Measurements from ENCODE around the gene RAP2B. TPM values are rescaled to one million over a fixed set of nuclear protein-coding genes. Genes with fewer than 3 reads are reported as not detected.

Gene RAP2B
- total and polyA plus RNA-seq, 2 of the 13 experiments (the other 11 are each of a cell fraction or from before 2014, with no cell fraction given) = 6.4 to 7.1 TPM

DNA sequence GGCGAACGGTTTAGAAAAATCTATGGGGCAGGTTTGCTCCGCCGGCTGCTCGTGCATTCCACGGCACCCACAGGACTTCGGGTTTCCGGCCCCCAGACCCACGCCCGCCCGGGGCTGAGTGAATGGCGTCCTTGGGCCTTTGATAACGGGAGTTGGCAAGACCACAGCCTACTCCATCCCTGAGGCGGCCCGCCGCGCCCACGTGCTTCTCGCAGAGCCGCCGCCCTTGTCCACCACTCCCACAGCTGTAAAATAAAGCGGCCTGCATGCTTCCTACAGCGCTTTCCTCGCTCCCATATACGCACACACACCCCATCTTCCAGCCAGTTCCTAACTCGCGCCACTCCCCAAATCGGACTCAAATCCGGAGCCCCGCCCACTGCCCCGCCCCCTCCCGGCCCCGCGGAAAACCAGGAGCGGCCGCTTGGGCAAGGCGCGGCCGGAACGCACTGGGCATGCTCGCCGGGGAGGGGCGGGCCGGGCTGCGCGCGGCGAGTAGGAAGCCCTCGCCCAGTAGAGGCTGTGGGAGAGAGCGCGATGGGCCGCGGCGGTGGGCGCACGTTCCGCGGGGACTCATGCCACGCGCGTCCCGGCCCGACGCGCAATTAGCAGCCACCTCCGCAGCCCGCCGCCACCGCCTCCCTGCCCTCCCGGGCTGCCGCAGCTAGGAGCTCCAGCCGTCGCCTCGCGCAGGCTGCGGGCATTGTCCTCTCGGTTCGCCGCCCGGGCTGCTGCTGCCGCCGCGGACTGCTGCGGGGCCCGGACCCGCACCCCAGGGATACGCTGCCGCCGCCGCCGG is at the start of gene RAP2B (continued):
- TF ChIP-seq, protein P1, sequence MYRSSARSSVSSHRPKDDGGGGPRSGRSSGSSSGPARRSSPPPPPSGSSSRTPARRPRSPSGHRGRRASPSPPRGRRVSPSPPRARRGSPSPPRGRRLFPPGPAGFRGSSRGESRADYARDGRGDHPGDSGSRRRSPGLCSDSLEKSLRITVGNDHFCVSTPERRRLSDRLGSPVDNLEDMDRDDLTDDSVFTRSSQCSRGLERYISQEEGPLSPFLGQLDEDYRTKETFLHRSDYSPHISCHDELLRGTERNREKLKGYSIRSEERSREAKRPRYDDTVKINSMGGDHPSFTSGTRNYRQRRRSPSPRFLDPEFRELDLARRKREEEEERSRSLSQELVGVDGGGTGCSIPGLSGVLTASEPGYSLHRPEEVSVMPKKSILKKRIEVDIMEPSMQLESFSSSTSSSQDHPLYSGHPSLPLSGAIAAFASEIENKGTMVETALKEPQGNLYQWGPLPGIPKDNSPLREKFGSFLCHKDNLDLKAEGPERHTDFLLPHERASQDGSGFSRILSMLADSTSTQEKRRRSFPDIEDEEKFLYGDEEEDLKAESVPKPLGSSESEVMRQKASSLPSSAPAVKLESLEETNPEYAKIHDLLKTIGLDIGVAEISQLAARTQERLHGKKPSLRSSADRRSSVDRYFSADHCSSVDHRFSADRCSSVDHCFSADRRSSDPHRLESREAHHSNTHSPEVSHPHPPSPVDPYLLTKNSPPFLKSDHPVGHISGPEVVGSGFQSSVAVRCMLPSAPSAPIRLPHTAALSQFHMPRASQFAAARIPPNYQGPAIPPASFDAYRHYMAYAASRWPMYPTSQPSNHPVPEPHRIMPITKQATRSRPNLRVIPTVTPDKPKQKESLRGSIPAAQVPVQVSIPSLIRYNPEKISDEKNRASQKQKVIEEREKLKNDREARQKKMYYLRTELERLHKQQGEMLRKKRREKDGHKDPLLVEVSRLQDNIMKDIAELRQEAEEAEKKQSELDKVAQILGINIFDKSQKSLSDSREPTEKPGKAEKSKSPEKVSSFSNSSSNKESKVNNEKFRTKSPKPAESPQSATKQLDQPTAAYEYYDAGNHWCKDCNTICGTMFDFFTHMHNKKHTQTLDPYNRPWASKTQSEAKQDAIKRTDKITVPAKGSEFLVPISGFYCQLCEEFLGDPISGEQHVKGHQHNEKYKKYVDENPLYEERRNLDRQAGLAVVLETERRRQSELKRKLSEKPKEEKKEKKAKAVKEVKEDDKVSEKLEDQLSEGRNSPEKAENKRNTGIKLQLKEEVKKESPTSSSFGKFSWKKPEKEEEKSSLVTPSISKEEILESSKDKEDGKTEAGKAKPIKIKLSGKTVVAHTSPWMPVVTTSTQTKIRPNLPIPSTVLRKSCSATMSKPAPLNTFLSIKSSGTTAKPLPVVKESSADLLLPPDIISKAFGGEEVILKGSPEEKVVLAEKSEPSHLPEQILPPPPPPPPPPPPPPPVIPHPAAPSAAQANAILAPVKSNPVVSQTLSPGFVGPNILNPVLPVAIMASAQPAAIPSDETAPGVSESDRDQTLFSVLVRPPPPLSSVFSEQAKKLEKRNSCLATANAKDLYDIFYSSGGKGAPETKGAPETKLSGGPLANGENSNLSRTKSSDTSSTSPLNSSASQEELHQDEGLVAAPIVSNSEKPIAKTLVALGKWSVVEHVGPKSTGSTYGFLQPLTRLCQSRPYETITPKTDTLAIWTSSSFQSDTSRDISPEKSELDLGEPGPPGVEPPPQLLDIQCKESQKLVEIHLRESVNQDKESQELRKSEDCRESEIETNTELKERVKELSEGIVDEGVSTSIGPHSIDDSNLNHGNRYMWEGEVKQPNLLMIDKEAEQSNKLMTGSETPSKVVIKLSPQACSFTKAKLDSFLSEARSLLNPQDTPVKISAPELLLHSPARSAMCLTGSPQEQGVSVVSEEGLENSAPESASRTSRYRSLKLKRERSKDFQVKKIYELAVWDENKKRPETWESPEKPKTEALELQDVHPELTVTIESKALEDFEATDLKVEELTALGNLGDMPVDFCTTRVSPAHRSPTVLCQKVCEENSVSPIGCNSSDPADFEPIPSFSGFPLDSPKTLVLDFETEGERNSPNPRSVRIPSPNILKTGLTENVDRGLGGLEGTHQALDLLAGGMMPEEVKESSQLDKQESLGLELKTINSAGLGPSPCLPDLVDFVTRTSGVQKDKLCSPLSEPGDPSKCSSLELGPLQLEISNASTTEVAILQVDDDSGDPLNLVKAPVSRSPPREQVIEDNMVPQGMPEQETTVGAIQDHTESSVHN (CRISPR knock-in tag; IDR thresholded peaks at IDR 0.05) = peak; percentile 73; the same call in 1 of the 2 replicates
- TF ChIP-seq MAFK (conservative IDR thresholded peaks at IDR 0.05 in 1 of 2, IDR thresholded peaks at IDR 0.05 in 1 of 2; ENCODE audit: low read length in 2 of 2) = no peak
- no peak for TF ChIP-seq MIER2 (CRISPR knock-in tag; IDR thresholded peaks at IDR 0.05)
- TF ChIP-seq KDM3A (CRISPR knock-in tag; IDR thresholded peaks at IDR 0.05; ENCODE audit: low read depth) = 0 out of 2 replicates have a peak, but pooled peaks have one; percentile 15
- TF ChIP-seq ZEB1 (IDR thresholded peaks at IDR 0.05; ENCODE audit: insufficient replicate concordance, low read depth) = peak; percentile 47
- no peak for TF ChIP-seq HMGA1 (CRISPR knock-in tag; conservative IDR thresholded peaks at IDR 0.05)
- TF ChIP-seq, protein P2, sequence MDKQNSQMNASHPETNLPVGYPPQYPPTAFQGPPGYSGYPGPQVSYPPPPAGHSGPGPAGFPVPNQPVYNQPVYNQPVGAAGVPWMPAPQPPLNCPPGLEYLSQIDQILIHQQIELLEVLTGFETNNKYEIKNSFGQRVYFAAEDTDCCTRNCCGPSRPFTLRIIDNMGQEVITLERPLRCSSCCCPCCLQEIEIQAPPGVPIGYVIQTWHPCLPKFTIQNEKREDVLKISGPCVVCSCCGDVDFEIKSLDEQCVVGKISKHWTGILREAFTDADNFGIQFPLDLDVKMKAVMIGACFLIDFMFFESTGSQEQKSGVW (CRISPR knock-in tag; IDR thresholded peaks at IDR 0.05; ENCODE audit: borderline replicate concordance) = no peak
- TF ChIP-seq, protein P3, sequence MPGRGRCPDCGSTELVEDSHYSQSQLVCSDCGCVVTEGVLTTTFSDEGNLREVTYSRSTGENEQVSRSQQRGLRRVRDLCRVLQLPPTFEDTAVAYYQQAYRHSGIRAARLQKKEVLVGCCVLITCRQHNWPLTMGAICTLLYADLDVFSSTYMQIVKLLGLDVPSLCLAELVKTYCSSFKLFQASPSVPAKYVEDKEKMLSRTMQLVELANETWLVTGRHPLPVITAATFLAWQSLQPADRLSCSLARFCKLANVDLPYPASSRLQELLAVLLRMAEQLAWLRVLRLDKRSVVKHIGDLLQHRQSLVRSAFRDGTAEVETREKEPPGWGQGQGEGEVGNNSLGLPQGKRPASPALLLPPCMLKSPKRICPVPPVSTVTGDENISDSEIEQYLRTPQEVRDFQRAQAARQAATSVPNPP (CRISPR knock-in tag; IDR thresholded peaks at IDR 0.05) = peak; percentile 92
- TF ChIP-seq, protein P4, sequence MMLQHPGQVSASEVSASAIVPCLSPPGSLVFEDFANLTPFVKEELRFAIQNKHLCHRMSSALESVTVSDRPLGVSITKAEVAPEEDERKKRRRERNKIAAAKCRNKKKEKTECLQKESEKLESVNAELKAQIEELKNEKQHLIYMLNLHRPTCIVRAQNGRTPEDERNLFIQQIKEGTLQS (CRISPR knock-in tag; IDR thresholded peaks at IDR 0.05) = peak; percentile 22; the same call in 1 of the 2 replicates
- peak; percentile 88; the same call in 1 of the 2 replicates for TF ChIP-seq ZNF616 (CRISPR knock-in tag; IDR thresholded peaks at IDR 0.05; ENCODE audit: low read depth)
- TF ChIP-seq ZNF180 (CRISPR knock-in tag; IDR thresholded peaks at IDR 0.05; ENCODE audit: borderline replicate concordance, low read depth) = no peak
- TF ChIP-seq MAFF (IDR thresholded peaks at IDR 0.05; ENCODE audit: low read depth, low read length) = no peak
- no peak for TF ChIP-seq TRIM24 (CRISPR knock-in tag; IDR thresholded peaks at IDR 0.05)
- no peak for TF ChIP-seq NFE2 (CRISPR knock-in tag; IDR thresholded peaks at IDR 0.05)
